Loucy (cell line): ENCODE measurements around the gene BCKDHA.

ENCODE experiments used
- H2AFZ ChIP-seq: fragments of 200-600 bp; sonication (generic); 2 replicates; pipeline ENCODE4 v1.6.0; 2016; ENCODE audit warnings: antibody characterized with exemption, mild to moderate bottlenecking, low read length, moderate library complexity
- H3F3A ChIP-seq: fragments of 200-600 bp; 2 replicates; pipeline ENCODE4 v1.6.0; 2016; ENCODE audit warnings: antibody characterized with exemption, low read depth, mild to moderate bottlenecking
- H3K27me3 ChIP-seq: fragments of 200-600 bp; sonication (generic); 2 replicates; pipeline ENCODE4 v1.6.1; 2014; ENCODE audit warnings: low read length, mild to moderate bottlenecking; ENCODE audit not compliant: insufficient read depth, poor library complexity, severe bottlenecking
- H3K36me3 ChIP-seq: fragments of 200-600 bp; sonication (generic); 2 replicates; pipeline ENCODE4 v1.6.1; 2016; ENCODE audit warnings: low read length; ENCODE audit not compliant: insufficient read depth
- H3K4me1 ChIP-seq: fragments of 200-600 bp; sonication (generic); 2 replicates; pipeline ENCODE4 v1.5.1; 2014; ENCODE audit warnings: low read length, mild to moderate bottlenecking; ENCODE audit not compliant: insufficient read depth, poor library complexity, severe bottlenecking
- H3K4me2 ChIP-seq: fragments of 200-600 bp; sonication (generic); 2 replicates; pipeline ENCODE4 v1.6.0; 2014; ENCODE audit warnings: antibody characterized with exemption, low read length, low read depth, mild to moderate bottlenecking; ENCODE audit not compliant: poor library complexity, severe bottlenecking
- H3K4me3 ChIP-seq: fragments of 200-600 bp; sonication (generic); 2 replicates; pipeline ENCODE4 v1.5.1; 2014; ENCODE audit warnings: low read length, mild to moderate bottlenecking, mixed read lengths; ENCODE audit not compliant: poor library complexity, severe bottlenecking
- H3K79me2 ChIP-seq: fragments of 200-600 bp; sonication (generic); 2 replicates; pipeline ENCODE4 v1.6.1; 2014; ENCODE audit warnings: low read length; ENCODE audit not compliant: insufficient read depth
- H3K9ac ChIP-seq: fragments of 200-600 bp; sonication (generic); 2 replicates; pipeline ENCODE4 v1.6.0; 2014; ENCODE audit warnings: mild to moderate bottlenecking, low read depth, low read length, moderate library complexity; ENCODE audit not compliant: poor library complexity, severe bottlenecking
- H3K9me2 ChIP-seq: fragments of 200-600 bp; sonication (generic); replicated peaks from 2 replicates; pipeline ENCODE4 v1.6.1; 2016; ENCODE audit warnings: low read depth, low read length, mixed read lengths
- H3K9me3 ChIP-seq: fragments of 200-600 bp; sonication (generic); 2 replicates; pipeline ENCODE4 v1.6.1; 2014; ENCODE audit warnings: mild to moderate bottlenecking, antibody characterized with exemption, low read length, low read depth; ENCODE audit not compliant: insufficient read depth
- H4K20me1 ChIP-seq: fragments of 200-600 bp; sonication (generic); 2 replicates; pipeline ENCODE4 v1.6.0; 2014; ENCODE audit warnings: antibody characterized with exemption, low read length, mild to moderate bottlenecking; ENCODE audit not compliant: insufficient read depth, poor library complexity, severe bottlenecking
- CTCF ChIP-seq: fragments of 200-600 bp; sonication (generic); conservative IDR thresholded peaks from 2 replicates; pipeline ENCODE4 v1.5.1; 2014; ENCODE audit warnings: mild to moderate bottlenecking, antibody characterized with exemption, low read length
- EZH2phosphoT487 ChIP-seq: fragments of 200-600 bp; IDR thresholded peaks from 2 replicates; pipeline ENCODE4 v1.6.1; 2018; ENCODE audit warnings: antibody characterized with exemption, mild to moderate bottlenecking, moderate library complexity, borderline replicate concordance

The BCKDHA gene

GRCh38 chr19:41403181-41403970 is 5.8 kb downstream of the BCKDHA start:
- Histone ChIP-seq H3K27me3 (no peaks in the 10 kb centered on the region), H3K79me2 (peaks cover 29% of the 10 kb centered on the region), H2AFZ (no peak overlapping the region), H3K36me3 (no peaks in the 10 kb centered on the region), H4K20me1 (peaks cover 3% of the 10 kb centered on the region), H3K9ac (peak overlapping the region; percentile 32), H3K9me2 (no peaks in the 10 kb centered on the region), H3F3A (no peaks in the 10 kb centered on the region), H3K4me3 (no peak overlapping the region), H3K4me2 (no peak overlapping the region), H3K4me1 (peaks cover 9% of the 10 kb centered on the region), H3K9me3 (no peaks in the 10 kb centered on the region)
- TF ChIP-seq CTCF (no peak), EZH2phosphoT487 (no peak)

DNA sequence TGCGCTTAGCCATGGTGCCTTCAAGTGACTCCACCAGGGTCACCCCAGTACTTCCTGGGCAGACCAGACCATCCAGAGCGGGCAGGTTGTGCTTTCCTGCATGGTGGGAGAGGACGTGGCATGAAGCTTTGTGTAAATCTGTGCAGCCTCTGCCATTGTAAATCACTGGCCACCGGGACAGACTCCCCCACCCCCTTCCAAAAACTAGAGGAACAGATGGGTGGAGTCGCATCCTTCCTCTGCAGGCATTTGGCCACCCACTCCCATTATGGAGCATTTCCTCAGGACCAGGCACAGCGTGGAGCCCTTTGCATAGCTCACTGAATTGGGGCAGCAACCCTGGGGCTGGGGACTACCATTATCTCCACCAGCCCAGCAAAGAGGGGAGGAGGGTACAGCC is 8.2 kb downstream of the BCKDHA start:
- TF ChIP-seq CTCF (no peak), EZH2phosphoT487 (no peak)
- H4K20me1 ChIP-seq = no peaks in the 10 kb centered on the region
- no peak overlapping the region for H3K4me3 ChIP-seq
- H3K9me2 ChIP-seq = no peaks in the 10 kb centered on the region
- H2AFZ ChIP-seq = no peak overlapping the region
- H3F3A ChIP-seq = no peaks in the 10 kb centered on the region
- H3K79me2 ChIP-seq = peaks cover 8% of the 10 kb centered on the region; the same call in 1 of the 2 replicates
- no peak overlapping the region for H3K9ac ChIP-seq
- H3K9me3 ChIP-seq = no peaks in the 10 kb centered on the region
- H3K36me3 ChIP-seq = no peaks in the 10 kb centered on the region
- no peak overlapping the region for H3K4me2 ChIP-seq
- no peaks in the 10 kb centered on the region for H3K4me1 ChIP-seq
- H3K27me3 ChIP-seq = no peaks in the 10 kb centered on the region

GRCh38 chr19:41407271-41407670 is 9.7 kb downstream of the BCKDHA start:
- no peaks in the 10 kb centered on the region; the same call in 1 of the 2 replicates for H3K36me3 ChIP-seq
- H3K27me3 ChIP-seq = no peaks in the 10 kb centered on the region
- no peaks in the 10 kb centered on the region for H3K9me2 ChIP-seq
- no peak overlapping the region for H2AFZ ChIP-seq
- no peak overlapping the region for H3K4me3 ChIP-seq
- no peak for TF ChIP-seq CTCF
- TF ChIP-seq EZH2phosphoT487 = no peak
- no peaks in the 10 kb centered on the region for H4K20me1 ChIP-seq
- H3K4me2 ChIP-seq = no peak overlapping the region
- no peak overlapping the region for H3K9ac ChIP-seq
- H3K4me1 ChIP-seq = no peaks in the 10 kb centered on the region
- no peaks in the 10 kb centered on the region for H3K9me3 ChIP-seq
- no peaks in the 10 kb centered on the region for H3F3A ChIP-seq
- H3K79me2 ChIP-seq = no peaks in the 10 kb centered on the region
